Measurements from ENCODE around the gene OR2M3. TPM values are rescaled to one million over a fixed set of nuclear protein-coding genes. Genes with fewer than 3 reads are reported as not detected.

Gene OR2M3
- polyA plus RNA-seq, 1 donor from 2014 or later: not detected

DNA sequence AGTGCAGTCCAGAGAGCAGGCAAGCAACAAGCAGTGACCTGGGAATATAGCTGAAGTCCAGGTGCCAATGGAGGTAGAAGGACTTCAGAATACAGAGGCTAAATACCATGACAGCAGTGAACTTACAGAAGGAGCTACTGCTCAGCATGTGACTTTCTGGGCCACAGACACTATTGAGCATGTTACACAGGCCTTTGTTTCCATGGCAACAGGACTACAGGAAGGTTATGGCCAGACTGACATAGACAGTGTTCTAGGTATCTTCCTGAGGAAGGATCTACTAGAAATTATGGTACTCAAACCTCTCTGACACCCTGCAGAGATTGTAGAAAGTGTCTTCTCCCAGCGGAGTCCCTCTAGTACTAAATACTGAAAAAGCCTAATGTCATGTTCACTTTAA is 41.1 kb upstream of the OR2M3 start:
- TF ChIP-seq TAF1 (IDR thresholded peaks at IDR 0.05; ENCODE audit: low read depth): no peak
- Histone ChIP-seq H3K27ac (ENCODE audit: low read length) (no peak overlapping the region), H3K9ac (ENCODE audit: low read length) (no peak overlapping the region), H2AFZ (ENCODE audit: low read depth, low read length) (no peak overlapping the region), H3K4me3 (ENCODE audit: low read length) (no peak overlapping the region), H3K27me3 (ENCODE audit: insufficient read depth, low read depth, low read length) (no peaks in the 10 kb centered on the region), H3K79me2 (replicated peaks; ENCODE audit: insufficient read depth, low read length) (no peaks in the 10 kb centered on the region), H3F3A (ENCODE audit: insufficient read depth, low read length, poor library complexity, severe bottlenecking) (no peaks in the 10 kb centered on the region), H3K9me2 (ENCODE audit: insufficient read depth, low read length) (no peaks in the 10 kb centered on the region), H3K36me3 (ENCODE audit: insufficient read depth, low read length) (no peaks in the 10 kb centered on the region), H3K9me3 (ENCODE audit: low read length) (peaks cover 10% of the 10 kb centered on the region), H4K20me1 (ENCODE audit: insufficient read depth) (no peaks in the 10 kb centered on the region), H3K4me2 (ENCODE audit: low read length) (no peak overlapping the region)

DNA sequence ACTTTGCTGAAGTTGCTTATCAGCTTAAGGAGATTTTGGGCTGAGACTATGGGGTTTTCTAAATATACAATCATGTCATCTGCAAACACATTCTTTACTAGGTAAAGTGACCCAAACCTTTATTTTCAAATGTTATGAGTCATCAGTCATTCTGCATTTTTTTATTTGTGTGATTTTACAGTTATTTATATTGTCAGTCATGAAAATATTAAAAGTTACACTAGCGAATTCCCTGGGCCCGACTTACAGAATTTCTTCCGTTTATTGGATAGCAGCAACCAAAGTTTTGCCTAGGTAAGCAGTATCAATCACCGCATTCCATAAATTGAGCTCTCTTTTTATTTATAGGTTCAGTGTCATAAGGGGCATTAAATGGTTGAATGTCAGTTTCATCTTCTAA is 38.3 kb upstream of the OR2M3 start:
- Histone ChIP-seq H3K9me3 (ENCODE audit: low read length) (peaks cover 9% of the 10 kb centered on the region), H3K9me2 (ENCODE audit: insufficient read depth, low read length) (no peaks in the 10 kb centered on the region), H3K36me3 (ENCODE audit: insufficient read depth, low read length) (no peaks in the 10 kb centered on the region), H3K27ac (ENCODE audit: low read length) (no peak overlapping the region), H3K4me3 (ENCODE audit: low read length) (no peak overlapping the region), H4K20me1 (ENCODE audit: insufficient read depth) (no peaks in the 10 kb centered on the region), H2AFZ (ENCODE audit: low read depth, low read length) (no peak overlapping the region), H3K79me2 (replicated peaks; ENCODE audit: insufficient read depth, low read length) (no peaks in the 10 kb centered on the region), H3K4me2 (ENCODE audit: low read length) (no peak overlapping the region), H3K9ac (ENCODE audit: low read length) (no peak overlapping the region), H3K27me3 (ENCODE audit: insufficient read depth, low read depth, low read length) (no peaks in the 10 kb centered on the region), H3F3A (ENCODE audit: insufficient read depth, low read length, poor library complexity, severe bottlenecking) (no peaks in the 10 kb centered on the region)
- TF ChIP-seq REST (IDR thresholded peaks at IDR 0.05; ENCODE audit: borderline replicate concordance) (no peak), EP300 (conservative IDR thresholded peaks at IDR 0.05; ENCODE audit: poor library complexity, severe bottlenecking) (no peak), RAD21 (conservative IDR thresholded peaks at IDR 0.05) (no peak), TAF1 (IDR thresholded peaks at IDR 0.05; ENCODE audit: low read depth) (no peak), EZH2 (IDR thresholded peaks at IDR 0.05; ENCODE audit: borderline replicate concordance, insufficient read depth, low read length, poor library complexity, severe bottlenecking) (no peak), SMC3 (conservative IDR thresholded peaks at IDR 0.05; ENCODE audit: poor library complexity) (no peak), MXI1 (conservative IDR thresholded peaks at IDR 0.05; ENCODE audit: poor library complexity, severe bottlenecking) (no peak), POLR2AphosphoS5 (IDR thresholded peaks at IDR 0.05) (no peak)
- TF ChIP-seq, protein P1, sequence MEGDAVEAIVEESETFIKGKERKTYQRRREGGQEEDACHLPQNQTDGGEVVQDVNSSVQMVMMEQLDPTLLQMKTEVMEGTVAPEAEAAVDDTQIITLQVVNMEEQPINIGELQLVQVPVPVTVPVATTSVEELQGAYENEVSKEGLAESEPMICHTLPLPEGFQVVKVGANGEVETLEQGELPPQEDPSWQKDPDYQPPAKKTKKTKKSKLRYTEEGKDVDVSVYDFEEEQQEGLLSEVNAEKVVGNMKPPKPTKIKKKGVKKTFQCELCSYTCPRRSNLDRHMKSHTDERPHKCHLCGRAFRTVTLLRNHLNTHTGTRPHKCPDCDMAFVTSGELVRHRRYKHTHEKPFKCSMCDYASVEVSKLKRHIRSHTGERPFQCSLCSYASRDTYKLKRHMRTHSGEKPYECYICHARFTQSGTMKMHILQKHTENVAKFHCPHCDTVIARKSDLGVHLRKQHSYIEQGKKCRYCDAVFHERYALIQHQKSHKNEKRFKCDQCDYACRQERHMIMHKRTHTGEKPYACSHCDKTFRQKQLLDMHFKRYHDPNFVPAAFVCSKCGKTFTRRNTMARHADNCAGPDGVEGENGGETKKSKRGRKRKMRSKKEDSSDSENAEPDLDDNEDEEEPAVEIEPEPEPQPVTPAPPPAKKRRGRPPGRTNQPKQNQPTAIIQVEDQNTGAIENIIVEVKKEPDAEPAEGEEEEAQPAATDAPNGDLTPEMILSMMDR (IDR thresholded peaks at IDR 0.05; ENCODE audit: poor library complexity, severe bottlenecking): no peak

DNA sequence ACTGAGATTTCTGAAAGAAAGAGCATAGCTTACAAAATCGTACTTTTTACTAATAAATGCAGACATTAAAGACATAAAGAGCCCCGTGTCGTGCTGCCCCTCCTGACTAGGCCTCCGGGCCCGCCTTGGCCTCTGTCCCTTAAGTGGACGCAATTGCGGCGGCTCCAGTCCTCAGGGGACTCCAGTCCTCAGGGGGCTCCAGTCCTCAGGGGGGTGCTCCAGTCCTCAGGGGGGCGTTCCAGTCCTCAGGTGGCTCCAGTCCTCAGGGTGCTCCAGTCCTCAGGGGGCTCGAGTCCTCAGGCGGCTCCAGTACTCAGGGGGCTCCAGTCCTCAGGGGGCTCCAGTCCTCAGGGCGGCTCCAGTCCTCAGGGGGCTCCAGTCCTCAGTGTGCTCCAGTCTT is 33.0 kb upstream of the OR2M3 start:
- H3K36me3 ChIP-seq (ENCODE audit: insufficient read depth, low read length): no peaks in the 10 kb centered on the region
- no peak for TF ChIP-seq POLR2AphosphoS5 (IDR thresholded peaks at IDR 0.05)
- TF ChIP-seq SMC3 (conservative IDR thresholded peaks at IDR 0.05; ENCODE audit: poor library complexity): no peak
- TF ChIP-seq RAD21 (conservative IDR thresholded peaks at IDR 0.05): no peak
- TF ChIP-seq EZH2 (IDR thresholded peaks at IDR 0.05; ENCODE audit: borderline replicate concordance, insufficient read depth, low read length, poor library complexity, severe bottlenecking): no peak
- TF ChIP-seq, protein P1 (IDR thresholded peaks at IDR 0.05; ENCODE audit: poor library complexity, severe bottlenecking): no peak
- TF ChIP-seq REST (IDR thresholded peaks at IDR 0.05; ENCODE audit: borderline replicate concordance): no peak
- TF ChIP-seq TAF1 (IDR thresholded peaks at IDR 0.05; ENCODE audit: low read depth): no peak
- no peak for TF ChIP-seq EP300 (conservative IDR thresholded peaks at IDR 0.05; ENCODE audit: poor library complexity, severe bottlenecking)
- TF ChIP-seq MXI1 (conservative IDR thresholded peaks at IDR 0.05; ENCODE audit: poor library complexity, severe bottlenecking): no peak
- H3K4me3 ChIP-seq (ENCODE audit: low read length): no peak overlapping the region

More for the DNA sequence above, 33.0 kb upstream of the OR2M3 start:
- no peaks in the 10 kb centered on the region for H3K9me2 ChIP-seq (ENCODE audit: insufficient read depth, low read length)
- H3F3A ChIP-seq (ENCODE audit: insufficient read depth, low read length, poor library complexity, severe bottlenecking): no peaks in the 10 kb centered on the region
- H3K9me3 ChIP-seq (ENCODE audit: low read length): peaks cover 5% of the 10 kb centered on the region
- H3K9ac ChIP-seq (ENCODE audit: low read length): no peak overlapping the region
- no peak overlapping the region for H3K27ac ChIP-seq (ENCODE audit: low read length)
- no peaks in the 10 kb centered on the region for H3K79me2 ChIP-seq (replicated peaks; ENCODE audit: insufficient read depth, low read length)
- H4K20me1 ChIP-seq (ENCODE audit: insufficient read depth): no peaks in the 10 kb centered on the region
- H2AFZ ChIP-seq (ENCODE audit: low read depth, low read length): no peak overlapping the region
- H3K4me2 ChIP-seq (ENCODE audit: low read length): no peak overlapping the region
- H3K27me3 ChIP-seq (ENCODE audit: insufficient read depth, low read depth, low read length): no peaks in the 10 kb centered on the region

Data from neural cell (in vitro differentiated cells).